ENCODE data around the gene XPO6.
"Not testable (repeated sequence)": the region's sequence is repeated elsewhere in the genome, so short reads cannot be mapped to it uniquely, and the experiment has no call there.

Gene XPO6

GRCh38 chr16:28115866-28116265, 95.9 kb downstream of the XPO6 start:
- DNase-seq (ENCODE audit: low read depth in 2 of 2): not testable (repeated sequence)

- DNase-seq (ENCODE audit: low read depth in 2 of 2): no peak
These were observed 98.9 kb downstream of the XPO6 start for GRCh38 chr16:28112908-28113307.

- no peak for DNase-seq (ENCODE audit: low read depth in 2 of 2)
These were observed 100.8 kb downstream of the XPO6 start for GRCh38 chr16:28110977-28111376.

DNA sequence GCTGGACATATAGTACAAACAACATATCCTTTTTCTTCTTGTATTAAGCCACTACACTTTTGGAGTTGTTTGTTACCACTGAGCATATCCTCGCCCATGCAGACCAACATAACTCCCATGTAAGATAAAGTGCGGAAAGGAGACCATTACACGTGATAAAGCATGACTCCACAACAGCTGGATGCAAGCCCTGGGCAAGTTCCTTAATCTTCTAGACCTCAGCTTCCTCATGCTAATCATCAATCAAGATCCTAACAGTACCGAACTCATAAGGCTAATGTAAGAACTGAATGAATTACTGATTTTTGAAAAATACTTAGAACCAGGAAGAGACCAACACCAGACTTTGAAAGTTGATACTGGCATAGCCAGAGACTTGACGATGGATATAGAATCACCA, 101.3 kb downstream of the XPO6 start:
- no peak for DNase-seq (ENCODE audit: low read depth in 2 of 2)

- no peak for DNase-seq (ENCODE audit: low read depth in 2 of 2)
These were observed 101.7 kb downstream of the XPO6 start for GRCh38 chr16:28110074-28110473.

DNA sequence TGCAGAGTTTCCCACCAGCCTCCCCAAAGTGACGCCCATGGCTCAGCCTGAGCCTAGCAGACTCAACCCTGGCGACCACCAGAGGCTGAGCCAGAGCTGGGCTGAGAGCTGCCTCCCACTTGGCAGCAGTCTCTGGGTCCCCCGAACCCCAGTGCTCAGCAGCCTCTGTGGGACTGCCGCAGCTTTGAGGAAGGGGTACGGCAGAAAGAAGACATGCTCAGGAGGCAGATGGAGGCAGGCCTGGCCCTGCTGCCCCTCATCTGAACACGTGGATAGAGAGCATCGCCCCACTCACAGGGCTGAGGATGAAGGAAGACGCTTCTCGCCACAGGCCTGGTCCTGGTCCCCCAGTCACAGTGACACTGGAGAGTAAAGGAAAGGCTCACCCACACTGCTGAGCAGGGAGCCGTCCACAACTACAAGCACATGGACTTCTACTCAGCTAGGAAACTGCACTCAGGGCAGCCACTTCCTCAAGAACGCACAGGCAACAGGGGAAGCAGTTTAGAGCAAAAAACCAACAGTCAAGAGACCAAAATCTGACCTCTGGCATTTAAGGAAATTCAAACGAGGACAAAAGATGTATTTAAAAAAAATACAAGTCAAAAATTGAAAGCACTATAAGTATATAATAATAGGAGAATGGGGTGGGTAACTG, 103.0 kb downstream of the XPO6 start:
- DNase-seq (ENCODE audit: low read depth in 2 of 2): no peak

DNA sequence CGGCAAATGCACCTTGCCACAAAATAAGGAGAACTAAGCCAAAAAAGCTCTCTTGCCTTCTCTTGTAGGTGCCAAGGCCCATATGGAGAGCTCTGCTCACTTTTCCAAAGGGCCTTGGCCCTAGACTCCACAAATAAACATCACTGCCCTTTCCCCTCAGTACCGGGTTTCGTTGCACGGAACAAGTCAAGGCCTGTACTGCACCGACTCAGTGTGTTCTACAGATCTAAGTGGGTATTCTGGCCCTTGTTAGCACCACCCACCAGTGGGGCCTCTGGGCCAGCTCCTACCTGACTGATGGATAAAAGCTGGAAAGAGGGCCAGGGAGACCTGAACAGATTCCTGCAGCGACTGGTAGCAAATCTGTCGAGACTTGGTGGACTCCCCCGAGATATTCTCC, 104.5 kb downstream of the XPO6 start:
- DNase-seq (ENCODE audit: low read depth in 2 of 2): no peak

- DNase-seq (ENCODE audit: low read depth in 2 of 2): no peak
These were observed 105.1 kb downstream of the XPO6 start for GRCh38 chr16:28106467-28107215.

DNA sequence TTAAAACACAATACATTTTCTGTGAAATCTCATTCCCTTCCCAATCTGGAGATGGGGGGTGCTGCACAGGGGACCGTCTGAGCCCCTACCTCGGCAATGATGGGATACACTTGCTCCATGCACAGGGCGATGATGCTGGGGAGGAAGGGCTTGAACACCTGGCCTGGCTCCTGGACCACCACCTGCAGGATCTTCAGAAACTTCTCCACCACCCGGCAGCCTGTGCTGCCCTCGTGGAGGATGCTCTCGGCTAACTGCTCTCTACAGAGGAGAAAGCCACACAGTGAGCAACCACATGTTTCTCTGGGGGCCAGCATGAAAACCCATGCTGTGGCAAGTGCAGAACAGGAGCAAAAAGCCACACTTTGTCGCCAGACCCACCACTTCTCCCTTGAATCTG, 105.8 kb downstream of the XPO6 start:
- DNase-seq (ENCODE audit: low read depth in 2 of 2): no peak

DNA sequence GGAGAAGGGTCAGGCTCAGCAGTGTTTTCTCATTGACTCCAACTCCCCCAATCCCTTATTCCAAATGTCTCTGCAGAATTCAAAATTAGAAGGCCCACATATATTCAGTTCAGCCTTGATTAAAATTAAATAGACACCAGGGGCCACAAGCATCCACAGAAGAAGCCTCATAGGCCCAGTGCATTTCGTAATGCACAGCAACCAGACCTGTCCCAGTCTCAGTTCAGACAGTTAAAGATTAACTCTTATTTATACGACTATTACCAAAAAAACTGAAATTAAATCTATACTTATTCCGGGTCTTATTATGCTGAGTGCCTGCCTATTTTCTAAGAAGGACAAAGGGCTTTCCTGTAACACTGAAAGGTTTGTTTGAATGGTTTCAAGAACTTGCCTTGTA, 106.5 kb downstream of the XPO6 start:
- DNase-seq (ENCODE audit: low read depth in 2 of 2): no peak

DNA sequence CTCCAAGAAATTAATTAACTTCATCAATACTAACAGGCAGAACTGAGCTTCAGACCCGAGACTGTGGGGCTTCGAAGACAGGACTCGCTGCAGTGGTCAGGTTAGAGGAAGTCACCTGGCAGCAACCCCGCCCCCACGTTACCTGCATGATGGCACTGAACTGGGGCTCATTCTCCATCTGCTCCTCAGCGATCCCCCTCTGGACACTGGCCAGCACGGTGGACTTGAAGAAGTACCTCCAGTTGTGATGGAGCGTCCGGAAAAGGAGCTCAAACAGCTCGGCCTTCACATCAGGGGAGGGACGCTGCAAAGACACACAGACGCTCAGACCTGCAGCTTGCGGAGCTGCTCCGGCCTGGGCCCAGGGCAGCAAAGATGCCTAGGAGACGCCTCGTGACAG, 107.4 kb downstream of the XPO6 start:
- DNase-seq (ENCODE audit: low read depth in 2 of 2): no peak

GRCh38 chr16:28103516-28104170, 108.1 kb downstream of the XPO6 start:
- no peak for DNase-seq (ENCODE audit: low read depth in 2 of 2)

DNA sequence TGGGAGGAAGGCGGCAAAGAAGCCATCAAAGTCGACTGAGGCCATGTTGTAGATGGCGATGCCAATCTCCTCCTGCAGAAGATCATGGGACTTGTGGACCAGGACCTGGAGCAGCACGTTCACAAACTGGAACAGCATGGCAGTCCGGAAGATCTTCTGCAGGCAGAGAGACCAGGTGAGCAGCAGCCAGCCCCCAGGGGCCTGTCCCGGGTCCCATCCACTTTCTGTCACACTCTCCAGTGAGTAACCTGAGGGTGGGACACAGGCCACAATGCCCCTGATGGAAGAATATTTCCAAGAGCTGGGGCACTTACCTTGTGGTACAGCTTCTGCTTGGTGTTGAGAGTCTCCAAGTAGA, 110.3 kb downstream of the XPO6 start:
- no peak for DNase-seq (ENCODE audit: low read depth in 2 of 2)

DNA sequence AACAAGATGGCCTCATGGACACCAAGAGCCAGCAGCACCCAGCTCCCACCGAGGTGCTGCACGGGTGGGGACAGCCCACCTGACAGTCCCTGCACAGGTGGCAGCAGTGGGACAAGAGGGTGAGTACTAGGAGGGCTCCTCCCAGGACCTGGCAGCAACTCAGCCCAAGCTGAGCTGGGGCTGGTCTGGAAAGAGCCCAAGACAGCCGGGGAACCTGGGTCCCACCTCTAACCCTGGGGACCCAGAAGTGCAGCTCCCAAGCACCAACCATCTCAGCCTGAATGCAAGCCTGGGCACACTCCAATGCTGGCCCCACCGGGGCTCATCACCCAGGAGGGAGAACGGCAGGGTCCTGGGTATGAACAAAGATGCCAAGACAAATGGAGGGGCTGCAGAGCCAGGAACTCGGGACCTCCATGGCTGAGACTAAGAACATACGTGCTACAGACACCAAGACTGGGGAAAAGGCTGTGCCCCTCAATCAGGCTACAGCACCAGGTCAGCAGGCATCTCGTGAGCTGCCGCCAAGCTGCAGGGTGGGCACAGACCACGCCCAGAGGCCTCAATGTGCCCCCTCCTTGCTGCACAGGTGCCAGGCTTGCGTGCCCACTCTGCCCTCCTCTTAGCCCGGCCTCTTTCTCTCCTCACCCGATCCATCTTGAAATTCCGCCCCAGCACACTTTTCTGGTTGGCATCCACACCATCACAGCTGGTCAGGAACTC, 110.8 kb downstream of the XPO6 start:
- DNase-seq (ENCODE audit: low read depth in 2 of 2): no peak

- DNase-seq (ENCODE audit: low read depth in 2 of 2): no peak
These were observed 112.5 kb downstream of the XPO6 start for GRCh38 chr16:28098959-28099945.

- no peak for DNase-seq (ENCODE audit: low read depth in 2 of 2)
These were observed 113.4 kb downstream of the XPO6 start for GRCh38 chr16:28098171-28098958.

- no peak for DNase-seq (ENCODE audit: low read depth in 2 of 2)
These were observed 114.5 kb downstream of the XPO6 start for GRCh38 chr16:28096983-28097899.

DNA sequence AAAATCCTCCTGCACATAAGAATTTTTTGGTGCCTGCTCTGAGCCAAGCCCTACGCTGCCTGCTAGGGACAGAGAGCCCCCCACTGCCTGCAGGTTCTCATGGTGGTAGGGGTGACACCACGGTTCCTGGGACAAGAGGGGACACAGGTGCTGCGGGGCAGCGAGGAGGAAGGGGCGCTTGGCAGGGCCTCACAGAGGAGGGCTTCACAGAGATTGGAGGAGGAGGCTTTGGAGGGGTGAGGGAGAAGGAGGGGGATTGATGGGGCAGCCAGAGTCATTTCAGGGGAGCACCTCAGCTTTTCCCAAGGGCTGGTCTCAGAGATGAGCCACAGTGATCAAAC, 118.4 kb downstream of the XPO6 start:
- DNase-seq (ENCODE audit: low read depth in 2 of 2): no peak

GRCh38 chr16:28092721-28093384, 118.9 kb downstream of the XPO6 start:
- DNase-seq (ENCODE audit: low read depth in 2 of 2): no peak

Measured in fibroblast of skin of left quadriceps (primary cell).